SHP77 treated with DMSO at 0.1 percent for 48 hours (cell line): ENCODE data around the gene RANBP3.
"Not testable (repeated sequence)": the region's sequence is repeated elsewhere in the genome, so short reads cannot be mapped to it uniquely, and the experiment has no call there.

Experiments
- DNase-seq: peaks from one replicate; lab custom pipeline; 2025; lab: John Stamatoyannopoulos, UW

Gene RANBP3, protein sequence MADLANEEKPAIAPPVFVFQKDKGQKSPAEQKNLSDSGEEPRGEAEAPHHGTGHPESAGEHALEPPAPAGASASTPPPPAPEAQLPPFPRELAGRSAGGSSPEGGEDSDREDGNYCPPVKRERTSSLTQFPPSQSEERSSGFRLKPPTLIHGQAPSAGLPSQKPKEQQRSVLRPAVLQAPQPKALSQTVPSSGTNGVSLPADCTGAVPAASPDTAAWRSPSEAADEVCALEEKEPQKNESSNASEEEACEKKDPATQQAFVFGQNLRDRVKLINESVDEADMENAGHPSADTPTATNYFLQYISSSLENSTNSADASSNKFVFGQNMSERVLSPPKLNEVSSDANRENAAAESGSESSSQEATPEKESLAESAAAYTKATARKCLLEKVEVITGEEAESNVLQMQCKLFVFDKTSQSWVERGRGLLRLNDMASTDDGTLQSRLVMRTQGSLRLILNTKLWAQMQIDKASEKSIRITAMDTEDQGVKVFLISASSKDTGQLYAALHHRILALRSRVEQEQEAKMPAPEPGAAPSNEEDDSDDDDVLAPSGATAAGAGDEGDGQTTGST

DNA sequence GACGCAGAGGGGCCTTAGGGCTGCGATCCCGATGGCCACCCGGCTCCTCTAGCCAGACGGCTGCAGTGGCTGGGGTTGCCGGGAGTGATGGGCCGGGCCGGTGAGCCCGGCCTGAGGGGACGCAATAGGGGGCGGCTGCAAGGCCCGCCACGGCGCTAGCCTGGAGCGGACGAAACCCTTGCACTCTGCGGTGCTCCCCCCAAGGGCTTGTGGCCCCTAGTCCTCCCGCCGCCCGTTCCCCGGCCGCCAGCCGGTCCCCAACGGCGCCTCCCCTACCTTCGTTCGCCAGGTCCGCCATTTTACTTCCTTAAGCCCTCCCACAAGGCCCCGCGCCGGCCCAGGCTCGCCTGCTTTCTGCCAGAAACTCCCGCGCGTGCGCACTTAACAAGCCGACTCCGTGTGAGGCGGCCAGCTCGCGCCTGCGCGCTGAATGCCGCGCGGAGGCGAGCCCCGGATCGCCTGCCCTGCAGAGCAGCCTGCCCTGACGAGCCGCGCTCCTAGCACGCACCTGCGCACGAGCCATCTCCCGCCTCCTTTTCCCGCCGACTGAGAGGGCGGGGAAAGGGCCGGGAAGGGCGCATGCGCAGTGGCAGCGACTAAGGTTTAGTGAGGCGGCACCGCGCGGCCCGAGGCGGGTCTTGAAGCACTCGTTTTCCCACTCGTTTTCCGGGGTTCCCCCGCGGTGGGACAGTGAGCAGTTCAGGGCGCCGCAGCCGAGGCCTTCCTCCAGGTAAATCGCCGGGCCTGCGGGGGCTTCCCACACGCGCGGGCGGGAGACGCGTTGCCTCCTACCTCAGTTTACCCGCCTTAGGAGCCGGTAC lies at the start of gene RANBP3:
Gene RANBP3 (minus strand): TSS at position 356 of the 821 bp plus-strand sequence. CDS start 58 bp downstream, at position 298.
- peak; percentile 96 for DNase-seq

DNA sequence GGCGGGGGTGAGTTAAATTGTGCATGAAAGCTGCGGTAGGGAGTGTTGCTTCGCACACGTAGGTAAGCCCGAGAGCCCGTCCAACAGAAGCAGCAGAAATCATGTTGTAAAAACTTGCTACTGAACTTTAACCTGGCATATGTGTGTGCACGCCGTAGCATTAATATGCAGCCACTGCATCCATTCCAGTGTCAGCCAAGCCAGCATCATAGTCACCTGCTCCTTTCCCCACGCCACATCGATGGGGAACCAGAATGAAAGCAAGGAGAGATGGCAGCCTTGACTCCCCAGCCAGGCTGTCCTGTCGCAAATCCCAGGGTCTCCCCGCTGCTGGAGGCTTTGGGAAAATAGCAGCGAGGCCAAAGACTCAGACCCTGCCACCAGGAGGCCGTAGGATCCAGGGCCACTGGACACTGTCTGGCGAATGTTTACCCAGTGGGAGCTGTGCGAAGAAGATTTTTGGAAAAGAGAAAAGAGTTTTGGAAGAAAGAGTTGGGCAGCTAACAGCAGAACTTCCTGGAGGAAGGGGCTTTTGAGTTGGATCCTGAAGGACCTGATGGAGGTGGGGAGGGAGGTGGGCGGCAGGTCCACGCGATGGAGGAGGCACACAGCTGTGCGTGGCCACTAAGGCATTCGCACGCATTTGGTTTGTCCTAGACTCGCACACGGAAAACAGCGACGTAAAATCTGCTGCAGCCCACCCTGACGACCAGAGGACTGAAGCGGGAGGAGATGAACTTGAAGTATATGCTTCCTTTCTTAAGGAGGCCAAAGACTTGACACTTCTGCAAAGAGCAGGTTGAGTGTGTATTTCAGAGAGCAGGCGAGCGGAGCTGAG lies 48.7 kb upstream of the RANBP3 start:
- DNase-seq: no peak

DNA sequence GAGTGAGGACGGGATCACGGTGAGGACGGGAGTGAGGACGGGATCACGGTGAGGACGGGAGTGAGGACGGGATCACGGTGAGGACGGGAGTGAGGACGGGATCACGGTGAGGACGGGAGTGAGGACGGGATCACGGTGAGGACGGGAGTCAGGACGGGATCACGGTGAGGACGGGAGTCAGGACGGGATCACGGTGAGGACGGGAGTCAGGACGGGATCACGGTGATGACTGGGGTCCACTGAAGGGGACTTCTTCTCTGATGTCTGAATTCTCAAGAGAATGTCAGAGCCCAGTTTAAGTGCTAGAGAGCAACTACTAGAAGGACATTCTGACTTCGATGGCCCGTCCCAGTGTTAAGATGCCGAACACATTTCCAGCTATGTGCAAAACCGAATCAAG lies 46.8 kb upstream of the RANBP3 start:
- DNase-seq: not testable (repeated sequence)

GRCh38 chr19:6023936-6024335 lies 46.0 kb upstream of the RANBP3 start:
- no peak for DNase-seq

DNA sequence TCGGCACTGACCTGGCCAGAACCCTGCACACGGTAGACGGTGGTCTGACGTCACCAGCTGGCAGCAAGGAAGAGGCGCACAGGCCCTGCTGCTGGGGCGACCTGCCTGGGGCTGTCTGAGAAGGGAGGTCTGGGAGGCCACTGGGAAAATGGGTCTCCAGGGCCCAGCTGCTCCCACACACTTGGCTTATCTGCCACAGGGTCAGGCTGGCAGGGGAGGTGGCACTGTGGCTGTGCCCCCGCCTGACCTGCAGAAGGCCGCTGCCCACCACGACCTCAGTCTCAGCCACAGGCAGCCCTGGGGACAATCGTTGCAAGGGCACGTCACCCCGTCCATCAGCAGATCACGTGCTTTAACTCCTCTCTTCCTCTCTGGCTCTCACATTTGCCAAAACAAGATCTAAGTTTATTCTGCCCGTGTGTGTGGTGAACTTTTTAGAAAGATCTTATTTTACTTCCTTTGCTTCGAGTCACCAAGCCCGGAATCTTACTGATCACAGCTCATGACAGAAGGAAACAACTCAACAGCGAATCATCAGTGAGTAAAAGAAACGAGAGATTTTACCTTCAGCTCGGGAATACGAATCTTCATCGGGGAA lies 45.2 kb upstream of the RANBP3 start:
- DNase-seq: no peak

DNA sequence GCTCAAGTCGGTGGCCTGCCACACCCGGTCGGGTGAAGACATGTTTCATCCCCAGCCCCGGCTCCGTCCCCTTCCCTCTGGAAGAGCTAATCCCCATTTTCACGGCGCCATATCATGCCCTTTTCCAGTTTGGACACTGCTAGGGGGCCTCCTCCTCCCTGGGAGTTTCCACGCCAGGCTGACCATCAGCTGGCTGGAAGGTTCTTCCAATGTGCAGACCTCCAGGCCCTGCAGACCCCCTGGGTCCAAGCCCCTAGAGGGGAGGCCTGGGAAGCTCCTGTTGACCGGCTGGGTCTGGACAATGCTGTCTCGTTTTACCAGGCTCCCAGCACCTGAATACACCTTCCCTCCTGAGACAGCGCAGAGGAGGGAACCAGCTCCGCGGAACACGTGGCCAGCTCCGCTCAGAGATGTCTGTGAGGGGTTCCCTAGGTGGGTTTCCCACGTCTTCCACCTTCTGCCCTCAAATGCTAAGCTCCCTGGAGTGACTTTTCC lies 44.7 kb upstream of the RANBP3 start:
- no peak for DNase-seq

GRCh38 chr19:6021878-6022569 lies 44.1 kb upstream of the RANBP3 start:
- DNase-seq: peak; percentile 76

GRCh38 chr19:6020972-6021805 lies 43.2 kb upstream of the RANBP3 start:
- DNase-seq: peak; percentile 72

DNA sequence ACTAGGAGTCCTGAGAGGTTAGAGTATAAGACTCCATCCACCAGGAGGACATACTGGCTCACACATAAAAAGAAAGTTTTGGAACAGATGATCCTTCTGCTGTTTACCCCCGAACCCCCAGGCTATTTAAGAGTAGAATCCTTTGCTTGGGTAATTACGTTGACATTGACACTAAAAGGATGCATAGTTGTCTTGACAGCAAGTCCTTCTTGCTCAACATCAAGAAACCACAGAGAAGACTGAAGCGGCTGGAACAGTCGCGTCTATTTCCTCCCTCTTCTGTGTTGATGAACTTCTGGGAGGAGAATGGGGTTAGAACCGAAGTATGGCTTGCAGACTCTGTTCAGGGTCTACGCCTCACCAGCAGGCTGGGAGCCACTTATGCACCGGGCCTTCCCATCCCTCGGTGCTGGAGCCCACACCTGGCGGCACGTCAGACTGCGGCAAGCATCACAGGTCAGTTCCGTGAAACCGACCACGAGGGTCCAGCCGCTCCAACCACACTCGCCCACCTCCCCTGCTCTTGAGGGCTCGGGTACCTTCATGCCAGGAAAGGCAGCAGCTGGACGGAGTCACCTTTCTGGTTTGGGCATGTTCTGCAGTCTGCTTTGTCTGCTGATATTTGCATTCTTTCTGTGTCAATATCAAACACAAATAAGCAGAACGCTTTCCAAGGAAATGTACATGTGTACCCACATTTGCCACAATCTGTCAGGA lies 42.4 kb upstream of the RANBP3 start:
- DNase-seq: peak; percentile 77

- no peak for DNase-seq
Measured at GRCh38 chr19:6018786-6019185, 40.8 kb upstream of the RANBP3 start.

DNA sequence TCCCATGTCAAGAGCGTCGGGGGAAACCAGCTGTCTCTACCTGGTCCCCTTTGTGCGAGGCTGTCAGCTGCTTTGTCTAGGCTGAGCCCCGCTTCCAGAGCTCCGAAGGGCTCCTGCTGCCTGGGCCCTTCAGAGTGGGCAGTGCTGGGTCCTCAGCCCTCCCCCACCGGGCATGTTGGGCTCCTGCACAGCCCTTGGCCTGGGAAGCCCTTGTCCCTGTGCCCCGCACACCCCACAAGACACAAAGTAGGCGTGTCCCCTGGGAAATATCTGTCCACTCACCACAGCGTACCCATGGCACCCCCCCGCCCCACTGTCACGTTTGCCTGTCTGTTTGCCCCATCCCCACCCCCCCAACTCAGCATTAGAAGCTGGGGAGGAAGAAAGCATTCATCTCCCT lies 39.6 kb upstream of the RANBP3 start:
- DNase-seq: no peak

- DNase-seq: no peak
Measured at GRCh38 chr19:6015841-6016545, 38.1 kb upstream of the RANBP3 start.

DNA sequence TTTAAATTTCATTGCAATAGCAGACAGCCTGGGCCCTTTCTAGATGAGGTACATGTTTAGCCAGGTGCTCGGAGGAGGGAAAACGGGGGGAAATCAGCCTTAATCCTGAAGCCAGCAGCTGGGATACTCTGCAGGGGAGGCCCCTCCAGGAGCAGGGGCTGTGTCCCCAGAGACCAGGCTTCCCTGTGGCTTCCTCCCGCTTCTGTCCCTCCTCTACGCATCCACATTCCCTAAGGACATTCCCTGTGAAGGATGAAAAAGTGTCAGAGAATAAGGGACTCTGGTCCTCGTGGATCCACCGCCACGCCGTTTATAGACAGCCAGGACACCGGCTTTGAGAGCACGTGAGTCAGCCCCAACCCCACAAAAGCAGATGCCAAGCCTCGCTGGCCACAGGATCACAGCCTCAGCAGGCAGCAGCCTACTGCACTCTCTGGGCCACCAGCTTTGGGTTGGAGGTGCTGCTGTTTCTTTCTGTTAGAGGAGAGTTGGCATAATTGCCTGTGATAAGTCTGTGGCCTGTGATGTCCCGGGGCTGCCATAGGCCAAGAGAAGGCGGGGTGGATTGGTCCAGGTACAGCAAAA lies 36.7 kb upstream of the RANBP3 start:
- DNase-seq: no peak

GRCh38 chr19:6012426-6013170 lies 34.7 kb upstream of the RANBP3 start:
- no peak for DNase-seq

GRCh38 chr19:6011794-6012193 lies 33.9 kb upstream of the RANBP3 start:
- no peak for DNase-seq

DNA sequence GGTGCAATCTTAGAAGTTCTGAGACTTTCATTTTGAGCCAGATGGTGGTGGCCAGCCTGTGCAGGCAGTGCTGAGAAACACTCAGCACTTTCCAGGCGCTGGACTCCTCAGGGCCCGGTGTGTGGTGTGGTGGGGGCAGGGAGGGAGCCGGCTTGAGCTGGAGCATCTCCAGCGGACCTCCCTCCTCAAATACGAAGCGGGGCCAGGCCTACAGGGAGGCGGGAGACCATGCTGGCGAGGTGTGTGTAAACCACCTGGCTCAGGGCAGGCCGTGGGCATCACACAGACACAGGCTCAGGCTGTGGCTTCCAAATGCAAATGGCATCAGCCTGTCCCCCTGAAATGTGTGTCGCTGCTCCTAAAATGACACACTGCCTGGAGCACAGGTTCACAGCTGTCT lies 33.3 kb upstream of the RANBP3 start:
- DNase-seq: no peak

- no peak for DNase-seq
Measured at GRCh38 chr19:6010107-6010506, 32.2 kb upstream of the RANBP3 start.
